ENCODE measurements around the gene TMEM53.

The TMEM53 gene

DNA sequence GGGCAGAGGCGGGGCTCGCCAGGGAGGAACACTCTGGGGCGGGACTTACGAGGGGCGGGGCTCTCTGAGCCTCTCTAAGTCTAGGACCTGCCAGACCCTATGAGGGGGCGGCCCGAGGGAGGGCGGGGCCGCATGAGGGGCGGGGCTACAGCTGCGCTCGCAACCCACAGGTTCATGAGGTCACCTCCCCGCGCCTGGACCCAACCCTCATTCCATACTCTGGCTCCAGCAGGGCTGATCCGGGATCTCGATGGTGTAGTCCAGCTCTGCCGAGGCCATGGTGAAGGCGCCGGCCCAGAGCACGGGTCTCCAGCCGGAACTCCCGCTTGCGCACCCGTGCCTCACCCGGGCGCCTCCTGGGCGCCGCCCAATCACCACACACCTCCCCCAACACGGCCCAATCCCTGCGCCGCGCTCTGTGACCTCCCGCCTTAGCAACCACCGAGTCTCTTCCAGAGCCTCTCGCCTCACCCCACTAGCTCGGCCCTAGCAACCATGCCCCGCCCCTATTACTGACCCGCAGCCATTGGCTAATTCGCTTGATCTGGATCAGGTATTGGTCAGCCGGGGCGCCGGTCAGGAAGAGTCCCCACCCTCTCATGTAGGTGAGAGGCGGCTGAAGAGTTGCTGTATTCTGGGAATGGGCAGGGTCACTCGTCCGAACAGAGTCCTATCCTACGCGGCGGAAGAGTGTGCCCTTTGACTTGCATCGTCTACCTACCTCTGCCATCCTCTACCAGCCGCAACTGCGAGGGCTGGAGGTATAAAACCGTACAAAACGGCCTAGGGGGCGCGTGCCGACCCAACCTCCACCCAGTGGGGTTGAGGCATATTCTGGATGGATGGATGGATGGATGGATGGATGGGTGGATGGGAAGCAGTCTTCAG lies at the start of gene TMEM53, which contains the start of gene ARMH1:
TMEM53 (minus strand) TSS at position 369 of the 888 bp plus-strand sequence; CDS start at position 279, 90 bp downstream.
ARMH1 (plus strand) TSS at position 602 of the 888 bp plus-strand sequence. CDS start 14,984 bp downstream, outside the sequence.
- intact Hi-C loops (cut with DNase I), result no loop called here
- peak; percentile 96 to 100 (median 99) for DNase-seq

- intact Hi-C loops (cut with DNase I), result no loop called here
- DNase-seq, result no peak
Observed at GRCh38 chr1:44723496-44724295, 49.4 kb upstream of the TMEM53 start.

DNA sequence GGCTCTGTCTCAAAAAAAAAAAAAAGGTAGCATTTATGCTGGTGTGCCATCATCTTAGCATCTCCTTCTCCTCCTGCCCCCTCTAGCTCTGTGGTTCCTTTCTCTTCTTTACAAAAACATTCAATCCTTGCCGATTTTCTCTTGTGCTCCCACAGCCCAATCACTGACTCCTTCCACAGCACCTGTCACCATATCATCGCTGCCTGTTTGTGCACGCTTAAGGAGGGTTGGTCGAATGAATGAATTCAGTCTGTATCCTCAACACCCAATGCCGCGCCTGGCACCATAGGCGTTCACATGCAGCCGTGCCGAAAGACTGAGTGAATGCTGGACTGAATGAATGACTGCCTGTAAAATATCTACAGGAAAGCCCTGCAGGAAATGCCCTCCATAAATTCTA lies 48.8 kb upstream of the TMEM53 start:
- DNase-seq, result no peak
- intact Hi-C loops (cut with DNase I), result no loop called here

- no peak for DNase-seq
- intact Hi-C loops (cut with DNase I), result no loop called here
Observed at GRCh38 chr1:44721485-44722361, 47.4 kb upstream of the TMEM53 start.

GRCh38 chr1:44720281-44720680 lies 46.0 kb upstream of the TMEM53 start:
- intact Hi-C loops (cut with DNase I), result no loop called here

DNA sequence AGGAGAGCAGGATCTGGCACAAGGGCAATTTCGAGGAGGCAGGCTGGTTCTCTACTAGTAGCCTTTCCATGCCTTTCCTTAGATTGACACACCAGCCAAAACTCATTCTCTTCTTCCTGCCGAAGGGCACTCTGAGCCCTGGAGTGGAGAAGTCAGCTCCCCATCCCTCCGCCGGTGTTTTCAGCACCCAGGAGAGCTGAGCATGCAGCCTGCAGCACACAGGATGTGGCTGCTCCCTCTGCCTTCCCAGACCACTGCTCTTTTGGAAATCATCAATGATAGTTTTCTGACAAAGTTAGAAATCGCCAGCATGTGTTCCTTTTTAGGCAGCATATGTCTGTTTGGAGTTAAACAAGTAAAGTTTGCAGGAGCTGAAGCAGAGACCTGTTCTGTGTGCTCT lies 45.0 kb upstream of the TMEM53 start:
- intact Hi-C loops (cut with DNase I), result no loop called here

More at GRCh38 chr1:44720281-44720680, 46.0 kb upstream of the TMEM53 start:
- no peak for DNase-seq

GRCh38 chr1:44718091-44718490 lies 43.8 kb upstream of the TMEM53 start:
- intact Hi-C loops (cut with DNase I), result no loop called here
- DNase-seq, result no peak

More for the DNA sequence above, 45.0 kb upstream of the TMEM53 start:
- no peak for DNase-seq

GRCh38 chr1:44717653-44718052 lies 43.4 kb upstream of the TMEM53 start:
- intact Hi-C loops (cut with DNase I), result no loop called here
- DNase-seq, result no peak

- DNase-seq, result no peak
- intact Hi-C loops (cut with DNase I), result no loop called here
Observed at GRCh38 chr1:44717156-44717555, 42.9 kb upstream of the TMEM53 start.

- DNase-seq, result peak in 7 of 10 donors; percentile 29 to 94 (median 72)
- intact Hi-C loops (cut with DNase I), result no loop called here
Observed at GRCh38 chr1:44714944-44715571, 40.8 kb upstream of the TMEM53 start.

DNA sequence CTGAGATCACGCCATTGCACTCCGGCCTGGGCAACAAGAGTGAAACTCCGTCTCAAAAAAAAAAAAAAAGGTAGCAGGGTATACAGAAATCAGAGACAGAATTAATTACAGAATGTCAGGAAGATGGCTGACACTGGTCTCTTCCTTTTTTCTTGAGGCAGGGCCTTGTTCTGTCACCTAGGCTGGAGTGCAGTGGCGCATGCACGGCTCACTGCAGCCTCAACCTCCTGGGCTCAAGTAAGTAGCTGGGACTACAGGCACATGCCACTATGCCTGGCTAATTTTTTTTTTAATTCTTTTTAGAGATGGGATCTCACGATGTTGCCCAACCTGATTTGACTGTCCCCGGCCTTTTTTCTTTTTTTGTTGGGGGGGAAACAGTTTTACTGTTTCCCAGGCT lies 40.3 kb upstream of the TMEM53 start:
- intact Hi-C loops (cut with DNase I), result no loop called here
- no peak for DNase-seq

GRCh38 chr1:44713321-44713781 lies 39.1 kb upstream of the TMEM53 start:
- intact Hi-C loops (cut with DNase I), result no loop called here
- no peak for DNase-seq

- peak in 1 of 10 donors; percentile 32 for DNase-seq
- intact Hi-C loops (cut with DNase I), result no loop called here
Observed at GRCh38 chr1:44707959-44708831, 33.9 kb upstream of the TMEM53 start.

GRCh38 chr1:44707112-44707881 lies 33.0 kb upstream of the TMEM53 start:
- intact Hi-C loops (cut with DNase I), result no loop called here

DNA sequence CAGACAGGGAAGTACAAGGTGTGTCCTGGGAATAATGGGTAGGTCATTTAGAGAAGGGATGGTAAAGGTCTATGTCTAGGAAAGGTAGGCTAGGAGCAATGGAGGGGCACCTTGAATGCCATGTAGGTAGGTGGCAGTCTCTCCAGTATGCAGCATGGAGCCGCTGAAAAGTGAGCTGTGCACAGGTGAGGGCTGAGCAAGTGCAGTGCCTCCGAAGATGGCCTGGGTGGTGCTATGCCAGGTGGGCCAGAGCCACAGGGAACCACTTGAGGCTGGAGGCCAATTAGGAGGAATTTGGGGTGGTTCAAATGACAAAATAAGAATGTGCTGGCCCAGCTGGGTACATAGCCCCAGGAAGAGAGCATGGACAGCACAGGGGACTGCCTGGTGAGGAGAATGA lies 31.7 kb upstream of the TMEM53 start:
- DNase-seq, result no peak
- intact Hi-C loops (cut with DNase I), result no loop called here

More at GRCh38 chr1:44707112-44707881, 33.0 kb upstream of the TMEM53 start:
- DNase-seq, result no peak

DNA sequence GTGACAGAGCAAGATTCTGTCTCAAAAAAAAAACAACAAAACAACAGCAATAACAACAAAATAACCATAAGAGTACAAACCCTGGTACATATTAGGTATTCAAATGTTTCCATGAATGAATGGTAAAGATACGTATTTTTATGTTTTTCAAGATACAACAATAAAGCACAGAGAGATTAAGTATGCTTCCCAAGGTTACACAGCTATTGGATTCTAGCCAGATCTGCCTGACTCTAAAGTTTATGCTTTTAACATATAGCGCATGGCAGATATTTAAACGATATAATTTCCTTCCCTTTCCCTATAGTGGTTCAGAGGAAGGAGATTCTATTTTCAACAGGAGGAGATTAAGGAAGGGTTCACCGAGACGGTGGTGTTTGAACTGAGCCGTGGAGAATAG lies 31.2 kb upstream of the TMEM53 start:
- intact Hi-C loops (cut with DNase I), result no loop called here
- no peak for DNase-seq

DNA sequence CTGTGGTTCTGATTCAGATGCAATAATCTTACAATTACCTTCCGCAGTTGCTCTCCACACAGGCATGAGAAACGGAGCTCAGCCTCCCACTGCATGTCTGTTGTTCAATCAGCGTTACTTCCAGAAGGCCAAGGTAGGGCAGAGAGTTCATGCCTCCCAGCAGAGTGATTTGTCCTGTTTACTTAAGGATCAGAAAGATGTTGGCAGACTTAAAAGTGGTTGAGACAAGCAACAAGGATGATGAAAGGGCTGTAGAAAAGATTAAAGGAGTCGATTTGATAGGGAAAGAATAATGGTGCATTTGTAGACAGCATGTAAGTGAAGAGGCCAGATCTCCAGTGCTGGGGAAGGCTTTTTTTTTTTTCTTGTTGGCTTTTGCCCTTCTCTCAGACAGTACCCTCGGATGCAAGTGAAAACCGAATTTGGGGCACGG lies 26.9 kb upstream of the TMEM53 start:
- DNase-seq, result no peak
- intact Hi-C loops (cut with DNase I), result no loop called here

- intact Hi-C loops (cut with DNase I), result no loop called here
- DNase-seq, result no peak
Observed at GRCh38 chr1:44700573-44700972, 26.3 kb upstream of the TMEM53 start.

Measured in posterior cingulate gyrus (tissue), 11 donors.